ENCODE data around the gene HINT3. TPM values are rescaled to one million over a fixed set of nuclear protein-coding genes. Genes with fewer than 3 reads are reported as not detected.

Gene HINT3
- total RNA-seq, 3 donors from 2014 or later: 19.0 to 37.3 (median 26.2) TPM

- Histone ChIP-seq H3K4me3 (peak overlapping the region in 2 of 3 donors; percentile 87 to 90), H3K27me3 (no peaks in the 10 kb centered on the region), H3K36me3 (no peaks in the 10 kb centered on the region), H3K4me1 (peaks cover 0 to 7% of the 10 kb centered on the region in 2 donors), H3K9me3 (no peaks in the 10 kb centered on the region), H3K27ac (peak overlapping the region; percentile 95 to 96)
- intact Hi-C loops (cut with DNase I; ENCODE audit: low total_unique reads): no loop called here
- no peak for DNase-seq (ENCODE audit: low spot score in 2 of 2)
- TF ChIP-seq, protein P1, sequence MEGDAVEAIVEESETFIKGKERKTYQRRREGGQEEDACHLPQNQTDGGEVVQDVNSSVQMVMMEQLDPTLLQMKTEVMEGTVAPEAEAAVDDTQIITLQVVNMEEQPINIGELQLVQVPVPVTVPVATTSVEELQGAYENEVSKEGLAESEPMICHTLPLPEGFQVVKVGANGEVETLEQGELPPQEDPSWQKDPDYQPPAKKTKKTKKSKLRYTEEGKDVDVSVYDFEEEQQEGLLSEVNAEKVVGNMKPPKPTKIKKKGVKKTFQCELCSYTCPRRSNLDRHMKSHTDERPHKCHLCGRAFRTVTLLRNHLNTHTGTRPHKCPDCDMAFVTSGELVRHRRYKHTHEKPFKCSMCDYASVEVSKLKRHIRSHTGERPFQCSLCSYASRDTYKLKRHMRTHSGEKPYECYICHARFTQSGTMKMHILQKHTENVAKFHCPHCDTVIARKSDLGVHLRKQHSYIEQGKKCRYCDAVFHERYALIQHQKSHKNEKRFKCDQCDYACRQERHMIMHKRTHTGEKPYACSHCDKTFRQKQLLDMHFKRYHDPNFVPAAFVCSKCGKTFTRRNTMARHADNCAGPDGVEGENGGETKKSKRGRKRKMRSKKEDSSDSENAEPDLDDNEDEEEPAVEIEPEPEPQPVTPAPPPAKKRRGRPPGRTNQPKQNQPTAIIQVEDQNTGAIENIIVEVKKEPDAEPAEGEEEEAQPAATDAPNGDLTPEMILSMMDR (IDR thresholded peaks at IDR 0.05): no peak
- TF ChIP-seq POLR2A (IDR thresholded peaks at IDR 0.05) (no peak), POLR2AphosphoS5 (IDR thresholded peaks at IDR 0.05) (no peak)
Measured at GRCh38 chr6:125985522-125985921, 29.0 kb downstream of the HINT3 start.

DNA sequence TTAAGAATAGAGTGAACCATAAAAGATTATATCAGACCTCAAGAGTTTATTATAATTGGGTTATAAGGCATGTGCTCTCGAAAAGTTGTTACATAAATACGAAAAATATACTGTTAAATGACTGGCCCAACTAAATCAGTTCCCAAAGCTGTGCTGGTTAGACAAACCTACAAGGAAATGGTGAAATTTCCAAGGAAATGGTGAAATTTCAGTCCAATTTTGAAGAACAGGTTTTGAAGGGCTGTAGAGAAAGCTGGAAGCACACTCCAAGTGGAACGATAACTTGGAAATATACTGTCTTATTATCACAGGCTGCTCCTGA is 29.4 kb downstream of the HINT3 start:
- intact Hi-C loops (cut with DNase I; ENCODE audit: low total_unique reads): no loop called here
- Histone ChIP-seq H3K9me3 (no peaks in the 10 kb centered on the region), H3K4me1 (peaks cover 0 to 7% of the 10 kb centered on the region in 2 donors), H3K36me3 (no peaks in the 10 kb centered on the region), H3K27me3 (no peaks in the 10 kb centered on the region), H3K4me3 (peak overlapping the region; percentile 82 to 90 (median 87)), H3K27ac (peak overlapping the region; percentile 95 to 96)
- no peak for DNase-seq (ENCODE audit: low spot score in 2 of 2)
- TF ChIP-seq POLR2AphosphoS5 (IDR thresholded peaks at IDR 0.05) (no peak), POLR2A (IDR thresholded peaks at IDR 0.05) (no peak)
- TF ChIP-seq, protein P1 (IDR thresholded peaks at IDR 0.05): no peak

DNA sequence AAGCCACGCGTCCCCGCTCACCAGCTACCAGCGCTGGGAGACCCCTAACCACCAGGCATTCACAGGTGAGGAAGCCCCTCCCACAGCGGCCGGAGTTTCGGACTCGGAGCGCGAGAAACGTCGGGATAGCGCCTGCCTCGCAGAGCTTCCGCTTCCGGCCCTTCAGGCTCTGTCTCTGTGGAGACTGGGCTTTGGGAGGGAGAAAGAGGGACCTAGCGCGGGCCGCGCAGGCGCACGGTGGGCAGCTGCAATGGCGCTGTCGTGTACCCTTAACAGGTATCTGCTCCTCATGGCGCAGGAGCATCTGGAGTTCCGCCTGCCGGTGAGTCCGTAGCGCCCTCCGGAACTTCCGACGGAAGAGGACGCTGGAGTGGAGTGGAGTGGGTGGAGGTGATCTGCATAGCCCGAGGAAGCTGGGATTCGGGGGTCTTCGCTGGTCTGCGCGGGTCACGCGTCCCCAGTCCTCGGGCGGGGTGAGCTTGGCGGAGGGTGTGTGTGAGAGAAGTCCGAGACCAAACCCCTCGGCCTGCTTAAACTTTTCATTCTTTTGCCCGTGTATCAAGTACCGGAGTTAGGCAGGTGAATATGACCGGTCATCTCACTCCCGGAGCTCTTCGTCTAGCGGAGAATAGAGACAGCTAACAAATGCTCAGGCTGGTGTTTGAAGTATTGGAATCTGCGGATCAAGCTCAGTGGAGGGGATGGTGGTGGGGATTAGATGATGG is 29.9 kb downstream of the HINT3 start, which contains the start of gene TRMT11:
Gene TRMT11, plus strand, starts transcription at position 240 of the 725 bp plus-strand sequence. Its CDS starts 11 bp downstream, at position 251.
- peak within 1 kb of the TSS; percentile 82 to 90 (median 87) for H3K4me3 ChIP-seq
- peak within 1 kb of the TSS; percentile 95 to 96 for H3K27ac ChIP-seq
- H3K36me3 ChIP-seq: no peaks in the 10 kb centered on the region
- DNase-seq (ENCODE audit: low spot score in 2 of 2): peak; percentile 80 to 86
- H3K27me3 ChIP-seq: no peaks in the 10 kb centered on the region
- intact Hi-C loops (cut with DNase I; ENCODE audit: low total_unique reads): no loop called here
- TF ChIP-seq POLR2A (IDR thresholded peaks at IDR 0.05): peak; percentile 69
- TF ChIP-seq, protein P1 (IDR thresholded peaks at IDR 0.05): peak in 2 of 3 donors; percentile 17 to 33
- peak; percentile 72 to 89 (median 80) for TF ChIP-seq POLR2AphosphoS5 (IDR thresholded peaks at IDR 0.05)
- peaks cover 0 to 7% of the 10 kb centered on the region in 2 donors for H3K4me1 ChIP-seq
- H3K9me3 ChIP-seq: no peaks in the 10 kb centered on the region

DNA sequence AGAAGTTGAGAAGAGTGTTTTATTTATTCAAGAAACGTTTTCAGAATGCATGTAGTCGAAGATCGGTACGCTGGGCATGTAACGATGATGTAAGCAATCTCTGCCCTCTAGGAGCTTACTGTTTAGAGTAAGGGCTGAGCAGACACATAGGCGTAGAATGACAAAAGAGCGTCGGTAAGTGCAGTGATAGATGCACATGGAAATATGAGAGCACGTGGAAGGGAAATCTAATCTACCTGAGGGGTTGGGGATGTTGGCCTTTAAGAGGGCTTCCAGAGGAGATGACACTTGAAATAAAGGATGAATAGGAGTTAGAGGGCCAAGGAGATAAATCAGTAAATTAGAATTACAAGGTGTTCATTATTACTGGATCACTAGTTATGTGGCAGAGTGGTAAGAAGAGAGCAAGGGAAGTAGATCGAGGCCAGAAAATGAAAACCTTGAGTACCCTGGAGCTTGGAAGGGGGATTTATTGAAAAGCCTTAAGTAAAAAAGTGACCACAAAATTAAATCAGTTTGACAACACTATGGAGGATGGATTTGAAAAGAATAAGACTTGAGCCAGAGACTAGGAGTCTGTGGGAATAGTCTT is 30.6 kb downstream of the HINT3 start:
- intact Hi-C loops (cut with DNase I; ENCODE audit: low total_unique reads): no loop called here
- DNase-seq (ENCODE audit: low spot score in 2 of 2): no peak
- H3K36me3 ChIP-seq: no peaks in the 10 kb centered on the region
- H3K4me1 ChIP-seq: peaks cover 0 to 7% of the 10 kb centered on the region in 2 donors
- no peaks in the 10 kb centered on the region for H3K27me3 ChIP-seq
- H3K4me3 ChIP-seq: peak overlapping the region; percentile 82 to 90 (median 87)
- peak overlapping the region; percentile 95 to 96 for H3K27ac ChIP-seq
- TF ChIP-seq POLR2AphosphoS5 (IDR thresholded peaks at IDR 0.05): no peak
- no peak for TF ChIP-seq POLR2A (IDR thresholded peaks at IDR 0.05)
- TF ChIP-seq, protein P1 (IDR thresholded peaks at IDR 0.05): no peak
- no peaks in the 10 kb centered on the region for H3K9me3 ChIP-seq

DNA sequence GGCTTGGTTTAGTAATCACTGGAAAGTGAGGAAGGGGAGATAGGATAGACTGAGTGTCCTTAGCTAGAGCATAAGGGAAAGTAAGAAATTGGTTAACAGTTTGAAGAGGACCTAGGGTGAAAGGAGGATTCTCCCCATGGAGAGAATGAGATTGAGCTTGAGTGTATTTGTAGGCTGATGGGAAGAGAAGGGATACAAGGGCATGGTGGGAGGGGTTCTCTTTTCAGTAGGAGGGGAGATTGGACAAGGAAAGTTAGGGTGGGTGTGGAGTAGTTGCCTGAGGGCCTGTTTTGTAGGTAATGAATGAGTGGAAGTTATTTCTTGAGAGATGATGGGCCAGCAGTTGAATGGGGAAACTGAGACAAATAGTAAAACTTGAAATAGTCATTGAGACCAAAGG is 31.7 kb downstream of the HINT3 start:
- DNase-seq (ENCODE audit: low spot score in 2 of 2): no peak
- Histone ChIP-seq H3K9me3 (no peaks in the 10 kb centered on the region), H3K36me3 (no peaks in the 10 kb centered on the region), H3K4me3 (no peak overlapping the region), H3K4me1 (peaks cover 0 to 7% of the 10 kb centered on the region in 2 donors), H3K27ac (no peak overlapping the region), H3K27me3 (no peaks in the 10 kb centered on the region)
- intact Hi-C loops (cut with DNase I; ENCODE audit: low total_unique reads): no loop called here
- no peak for TF ChIP-seq POLR2A (IDR thresholded peaks at IDR 0.05)
- no peak for TF ChIP-seq POLR2AphosphoS5 (IDR thresholded peaks at IDR 0.05)
- TF ChIP-seq, protein P1 (IDR thresholded peaks at IDR 0.05): no peak
